GM18526 (cell line): ENCODE results near the gene DLX6.

Source experiments
- POLR2A ChIP-seq: IDR thresholded peaks from 3 replicates; pipeline ENCODE4 v1.6.1; 2011; ENCODE audit not compliant: insufficient read length; ENCODE audit errors: extremely low read depth

DLX6 gene

GRCh38 chr7:97004247-97005182 lies 838 bp upstream of the DLX6 start:
- no peak for TF ChIP-seq POLR2A

GRCh38 chr7:97006055-97006815 lies 882 bp downstream of the DLX6 start:
- no peak for TF ChIP-seq POLR2A

- no peak for TF ChIP-seq POLR2A
Observed at GRCh38 chr7:97006816-97007582, 1.6 kb downstream of the DLX6 start.

GRCh38 chr7:97007583-97007861 lies 2.2 kb downstream of the DLX6 start:
- TF ChIP-seq POLR2A, result no peak

- TF ChIP-seq POLR2A, result no peak
Observed at GRCh38 chr7:97008275-97008917, 3.0 kb downstream of the DLX6 start.

GRCh38 chr7:97009753-97010732 lies 4.7 kb downstream of the DLX6 start:
- no peak for TF ChIP-seq POLR2A

- no peak for TF ChIP-seq POLR2A
Observed at GRCh38 chr7:97011104-97011503, 5.8 kb downstream of the DLX6 start.

GRCh38 chr7:97011536-97012364 lies 6.4 kb downstream of the DLX6 start:
- no peak for TF ChIP-seq POLR2A

- no peak for TF ChIP-seq POLR2A
Observed at GRCh38 chr7:97012365-97013133, 7.2 kb downstream of the DLX6 start.

- TF ChIP-seq POLR2A, result no peak
Observed at GRCh38 chr7:97013134-97013844, 7.9 kb downstream of the DLX6 start.

GRCh38 chr7:97013845-97014134 lies 8.4 kb downstream of the DLX6 start:
- no peak for TF ChIP-seq POLR2A

GRCh38 chr7:97014145-97014750 lies 8.9 kb downstream of the DLX6 start:
- TF ChIP-seq POLR2A, result no peak
